Retina (tissue), 1 donor: ENCODE data around the gene TRIM4.
"Not testable (repeated sequence)": the region's sequence is repeated elsewhere in the genome, so short reads cannot be mapped to it uniquely, and the experiment has no call there.

Experiments used
- DNase-seq: peaks from one replicate; pipeline ENCODE4 v3.0.0-alpha.2; 2016

Gene TRIM4

DNA sequence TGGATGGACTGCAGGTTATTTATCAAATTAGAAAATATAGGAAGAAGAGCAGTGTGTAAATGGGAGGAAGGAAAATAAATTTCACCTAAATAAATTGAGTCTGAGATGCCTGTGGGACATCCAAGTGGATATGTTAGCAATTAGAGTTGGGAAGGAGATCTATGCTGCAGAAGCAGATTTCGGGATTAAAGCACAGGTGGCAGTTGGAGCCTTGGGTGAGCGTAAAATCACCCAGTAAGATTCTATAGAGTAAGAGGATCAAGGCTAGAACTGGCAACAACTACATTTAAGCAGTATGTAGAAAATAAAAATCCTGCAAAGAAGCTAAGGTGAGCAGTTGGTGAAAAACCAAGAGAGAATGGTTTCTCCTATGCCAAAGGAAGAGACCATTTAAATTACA is 8.4 kb downstream of the TRIM4 start:
- no peak for DNase-seq

DNA sequence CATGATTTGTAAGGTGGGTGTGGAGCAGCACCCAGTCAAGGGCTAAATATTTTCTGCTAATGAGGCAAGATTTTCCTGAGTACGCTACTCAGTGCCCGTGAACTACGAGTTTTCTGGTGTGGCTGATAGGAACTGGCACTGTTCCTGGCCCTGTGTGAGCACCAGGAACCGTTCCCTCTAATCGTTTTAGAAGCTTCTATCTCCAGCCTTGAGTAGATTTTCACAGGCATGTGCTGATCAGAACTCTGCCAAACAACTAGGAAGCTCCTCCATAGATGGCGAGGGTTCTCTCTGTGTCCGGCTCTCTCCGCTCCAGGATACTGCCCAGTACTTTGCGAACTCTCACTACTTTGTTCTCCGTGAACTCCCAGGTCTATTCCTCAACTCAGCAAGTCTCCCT is 17.7 kb downstream of the TRIM4 start:
- no peak for DNase-seq

DNA sequence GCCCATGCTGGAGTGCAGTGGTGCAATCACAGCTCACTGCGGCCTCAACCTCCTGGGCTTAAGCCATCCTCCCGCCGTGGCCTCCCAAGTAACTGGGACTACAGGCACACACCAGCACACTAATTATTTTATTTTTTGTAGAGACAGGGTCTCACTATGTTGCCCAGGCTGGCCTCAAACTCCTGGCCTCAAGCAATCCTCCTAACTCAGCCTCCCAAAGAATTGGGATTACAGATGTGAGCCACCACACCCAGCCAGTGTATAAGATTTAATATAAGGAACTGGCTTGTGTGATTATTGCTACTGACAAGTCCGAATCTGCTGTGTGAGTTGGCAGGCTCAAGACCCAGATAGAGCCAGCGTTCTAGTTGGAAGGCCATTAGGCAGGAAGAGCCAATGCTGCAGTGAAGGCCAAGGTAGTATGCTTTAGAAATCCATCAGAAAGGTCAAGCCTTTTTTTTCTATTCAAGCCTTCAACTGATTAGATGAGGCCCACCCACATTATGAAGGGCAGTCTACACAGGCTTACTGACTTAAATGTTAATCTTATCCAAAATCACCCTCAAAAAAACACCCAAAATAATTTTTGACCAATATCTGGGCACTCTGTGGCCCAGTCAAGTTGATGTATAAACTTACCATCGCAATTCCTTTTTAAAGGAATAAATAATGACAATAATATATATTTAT is 19.4 kb downstream of the TRIM4 start:
- DNase-seq, result no peak

DNA sequence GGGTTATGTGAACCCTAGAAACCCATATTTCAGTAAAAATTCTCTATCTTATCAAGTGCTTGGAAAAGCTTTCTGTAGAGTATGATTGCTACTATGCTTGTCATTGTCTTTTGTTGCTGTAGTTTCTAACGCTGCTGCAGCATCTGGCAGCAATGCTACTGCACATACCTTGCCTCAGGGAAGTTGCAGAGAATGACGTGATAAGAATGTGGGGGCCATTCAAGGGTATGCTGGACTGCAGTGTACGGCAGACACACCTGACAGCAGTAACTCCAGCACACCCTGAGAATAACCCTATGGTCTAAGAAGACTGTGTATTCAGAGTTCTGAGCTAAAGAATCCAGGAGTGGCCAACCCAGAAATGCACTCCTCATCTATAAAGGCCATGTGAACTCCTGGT is 20.5 kb downstream of the TRIM4 start:
- no peak for DNase-seq

DNA sequence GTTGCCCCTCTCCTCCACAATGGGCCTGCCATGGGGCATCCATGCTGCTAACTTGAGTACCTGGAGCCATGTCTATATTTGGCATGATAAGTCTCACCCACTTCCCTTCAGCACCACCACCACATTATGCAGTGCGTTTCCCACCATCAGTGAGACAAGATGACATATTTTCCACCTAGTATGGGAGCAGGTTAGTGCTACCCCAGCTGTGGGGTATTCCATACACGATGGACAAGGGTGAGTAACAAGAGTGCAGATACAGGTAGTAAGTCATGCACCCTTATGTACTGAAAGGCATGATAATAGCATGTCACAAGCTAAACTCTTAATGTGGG is 21.3 kb downstream of the TRIM4 start:
- DNase-seq, result no peak

DNA sequence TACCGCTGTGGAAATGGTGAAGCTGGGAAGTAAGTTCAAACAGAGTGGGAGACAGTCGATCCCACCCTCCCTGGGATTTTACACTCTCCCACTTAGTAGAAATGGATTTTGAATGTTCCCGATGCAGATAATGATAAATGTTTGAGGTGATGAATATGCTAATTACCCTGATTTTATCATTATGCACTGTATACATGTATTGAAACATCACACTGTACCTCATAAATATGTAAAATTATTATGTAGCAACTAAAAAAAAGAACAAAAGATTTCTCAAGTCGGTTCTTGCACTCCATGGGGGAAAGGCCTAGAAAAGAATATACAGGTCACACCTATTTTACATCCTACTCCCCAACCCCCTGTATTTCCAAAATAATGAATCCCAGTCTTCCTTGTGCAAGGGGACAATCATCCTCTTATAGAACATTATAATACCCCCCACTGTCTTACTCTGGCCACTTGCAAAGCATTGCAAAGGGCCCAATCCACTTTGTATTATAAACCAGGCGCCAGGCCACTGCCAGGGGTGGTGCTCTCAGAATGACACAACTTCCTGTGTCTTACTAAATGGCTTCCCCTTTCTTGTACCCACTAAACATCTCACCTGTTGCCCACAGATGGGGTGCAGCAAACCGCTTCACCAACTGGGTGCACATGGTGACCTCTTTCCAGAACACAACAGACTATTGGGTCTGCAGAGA is 21.9 kb downstream of the TRIM4 start:
- no peak for DNase-seq

DNA sequence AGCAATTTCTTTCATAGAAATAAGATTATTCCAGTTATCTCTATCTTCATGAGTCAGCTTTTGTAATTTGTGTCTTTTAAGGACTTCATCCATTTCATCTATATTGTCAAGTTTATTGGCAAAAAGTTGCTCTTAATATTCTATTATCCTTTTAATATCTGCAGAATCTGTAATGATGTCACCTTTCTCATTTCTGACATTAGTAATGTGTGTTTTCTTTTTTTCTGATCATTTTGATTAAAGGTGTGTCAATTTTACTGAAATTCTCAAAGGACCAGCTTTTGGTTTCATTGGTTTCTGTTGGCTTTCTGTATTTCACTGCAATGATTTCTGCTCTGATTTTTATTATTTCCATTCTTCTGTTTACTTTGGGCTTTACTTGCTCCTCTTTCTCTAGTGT is 24.6 kb downstream of the TRIM4 start:
- DNase-seq, result no peak

DNA sequence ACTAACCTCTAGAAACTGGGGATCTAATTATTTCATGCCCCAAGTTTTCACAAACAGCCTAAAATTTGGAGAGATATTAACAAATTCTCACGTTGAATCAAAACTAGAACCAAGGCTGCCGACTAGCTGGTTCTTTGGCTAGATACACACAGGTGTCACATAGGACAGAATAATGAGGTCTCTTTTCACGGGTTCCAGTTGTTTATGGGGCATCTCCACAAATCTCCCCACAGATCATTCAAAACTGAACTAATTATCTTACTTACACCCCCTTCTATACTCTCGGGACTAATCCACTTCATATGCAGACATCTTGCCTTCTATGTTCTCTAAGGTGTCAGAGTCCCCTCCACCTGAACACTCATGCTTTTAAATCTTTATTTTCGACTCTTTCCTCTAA is 26.1 kb downstream of the TRIM4 start:
- no peak for DNase-seq

DNA sequence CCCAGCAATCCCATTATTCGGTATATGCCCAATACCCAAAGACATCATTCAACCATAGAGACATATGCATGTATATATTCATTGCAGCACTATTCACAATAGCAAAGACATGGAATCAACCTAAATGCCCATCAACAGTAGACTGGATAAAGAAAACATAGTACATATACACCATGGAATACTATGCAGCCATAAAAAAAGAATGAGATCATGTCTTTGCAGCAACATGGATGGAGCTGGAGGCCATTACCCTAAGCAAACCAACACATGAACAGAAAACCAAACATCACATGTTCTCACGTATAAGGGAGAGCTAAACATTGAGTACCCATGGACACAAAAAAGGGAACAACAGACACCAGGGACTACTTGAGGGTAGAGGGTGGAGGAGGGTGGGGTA is 29.0 kb downstream of the TRIM4 start:
- not testable (repeated sequence) for DNase-seq

DNA sequence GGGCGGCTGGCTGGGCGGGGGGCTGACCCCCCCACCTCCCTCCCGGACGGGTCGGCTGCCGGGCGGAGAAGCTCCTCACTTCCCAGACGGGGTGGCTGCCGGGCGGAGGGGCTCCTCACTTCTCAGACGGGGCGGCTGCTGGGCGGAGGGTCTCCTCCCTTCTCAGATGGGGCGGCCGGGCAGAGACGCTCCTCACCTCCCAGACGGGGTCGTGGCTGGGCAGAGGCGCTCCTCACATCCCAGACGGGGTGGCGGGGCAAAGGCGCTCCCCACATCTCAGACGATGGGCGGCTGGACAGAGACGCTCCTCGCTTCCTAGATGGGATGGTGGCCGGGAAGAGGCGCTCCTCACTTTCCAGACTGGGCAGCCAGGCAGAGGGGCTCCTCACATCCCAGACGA is 31.0 kb downstream of the TRIM4 start:
- not testable (repeated sequence) for DNase-seq

DNA sequence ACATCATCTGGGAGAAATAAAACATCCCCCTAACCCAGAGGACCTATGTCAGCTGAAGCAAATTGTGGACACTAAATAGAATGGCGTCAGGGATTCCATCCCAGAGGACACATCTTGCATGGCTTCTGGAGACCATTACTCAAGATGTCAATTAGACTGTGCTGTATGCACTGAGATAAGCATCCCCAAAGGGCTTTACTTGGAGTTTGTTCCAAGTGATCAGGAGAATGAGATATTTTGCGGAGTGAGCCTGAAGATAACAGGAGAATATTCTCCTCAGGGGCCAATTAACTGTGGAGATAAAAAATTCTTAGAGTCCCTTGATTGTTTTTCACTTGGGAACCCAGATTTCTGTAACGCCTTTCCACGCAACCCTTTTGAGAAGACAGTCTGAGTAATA is 38.0 kb downstream of the TRIM4 start:
- peak; percentile 15 for DNase-seq

DNA sequence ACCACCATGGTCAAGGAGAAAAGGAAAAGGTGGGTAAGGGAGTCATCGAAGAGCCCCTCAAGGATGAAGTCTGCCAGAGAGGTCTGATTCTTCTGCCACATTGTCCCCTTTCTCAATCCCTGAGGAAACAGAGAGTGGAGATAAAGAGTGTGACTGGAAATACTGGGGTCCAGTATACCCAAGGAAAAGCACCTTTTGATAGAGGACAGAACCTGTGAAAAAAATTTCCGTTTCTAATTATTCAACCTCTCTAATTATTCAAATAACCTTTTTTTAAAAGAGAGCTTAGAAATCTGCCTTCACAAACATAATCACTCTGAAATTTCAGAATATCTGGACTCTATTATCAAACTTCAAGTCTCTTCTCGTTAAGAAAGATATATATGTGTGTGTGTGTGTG is 42.4 kb downstream of the TRIM4 start, which contains the start of gene OR2AE1:
Gene OR2AE1 (minus strand): TSS at position 101 of the 400 bp plus-strand sequence. CDS start 0 bp downstream, at position 101.
- DNase-seq, result no peak

DNA sequence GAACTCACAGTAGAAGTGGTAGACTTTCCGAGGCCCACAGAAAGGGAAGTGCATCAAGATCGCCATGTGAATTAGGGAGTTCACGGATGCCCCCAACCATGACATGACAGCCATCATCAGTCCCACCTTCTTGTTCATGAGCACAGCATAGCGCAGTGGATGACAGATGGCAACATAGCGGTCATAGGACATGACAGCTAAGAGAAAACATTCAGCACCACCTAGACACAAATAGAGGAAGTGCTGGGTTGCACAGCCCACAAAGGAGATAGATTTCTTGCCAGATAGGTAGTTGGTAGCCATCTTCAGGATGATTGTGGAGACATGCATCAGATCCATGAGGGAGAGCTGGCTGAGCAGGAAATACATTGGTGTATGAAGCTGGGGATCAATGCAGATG is 42.8 kb downstream of the TRIM4 start:
- no peak for DNase-seq

DNA sequence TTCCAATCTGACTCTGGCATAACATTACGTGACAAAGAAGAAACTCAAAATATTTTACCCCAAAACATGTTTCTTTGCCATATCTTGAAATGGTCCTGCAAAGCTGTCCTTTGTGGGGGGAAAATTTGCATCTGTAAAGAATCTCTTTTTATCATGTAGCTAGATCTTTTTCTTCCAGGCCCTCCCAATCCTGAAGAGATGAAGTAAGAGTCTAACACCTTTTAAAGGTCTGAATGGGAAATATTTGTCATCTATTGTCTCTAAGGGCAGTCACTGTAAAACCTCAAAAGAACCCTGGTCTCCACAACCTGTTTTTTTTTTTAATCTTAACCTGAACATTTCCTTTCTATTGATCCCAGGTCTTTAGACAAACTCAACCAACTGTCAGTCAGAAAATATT is 51.1 kb downstream of the TRIM4 start:
- DNase-seq, result no peak

DNA sequence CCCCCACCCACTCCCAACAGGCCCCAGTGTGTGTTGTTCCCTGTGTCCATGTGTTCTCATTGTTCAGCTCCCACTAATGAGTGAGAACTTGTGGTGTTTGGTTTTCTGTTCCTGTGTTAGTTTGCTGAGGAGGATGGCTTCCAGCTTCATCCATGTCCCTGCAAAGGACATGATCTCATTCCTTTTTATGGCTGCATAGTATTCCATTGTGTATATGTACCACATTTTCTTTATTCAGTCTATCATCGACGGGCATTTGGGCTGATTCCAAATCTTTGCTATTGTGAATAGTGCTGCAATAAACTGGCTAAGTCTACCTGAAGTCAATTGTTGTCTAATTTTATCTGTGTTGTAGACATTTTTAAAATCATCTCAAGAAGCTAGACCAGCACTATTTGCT is 51.9 kb downstream of the TRIM4 start:
- DNase-seq, result not testable (repeated sequence)

DNA sequence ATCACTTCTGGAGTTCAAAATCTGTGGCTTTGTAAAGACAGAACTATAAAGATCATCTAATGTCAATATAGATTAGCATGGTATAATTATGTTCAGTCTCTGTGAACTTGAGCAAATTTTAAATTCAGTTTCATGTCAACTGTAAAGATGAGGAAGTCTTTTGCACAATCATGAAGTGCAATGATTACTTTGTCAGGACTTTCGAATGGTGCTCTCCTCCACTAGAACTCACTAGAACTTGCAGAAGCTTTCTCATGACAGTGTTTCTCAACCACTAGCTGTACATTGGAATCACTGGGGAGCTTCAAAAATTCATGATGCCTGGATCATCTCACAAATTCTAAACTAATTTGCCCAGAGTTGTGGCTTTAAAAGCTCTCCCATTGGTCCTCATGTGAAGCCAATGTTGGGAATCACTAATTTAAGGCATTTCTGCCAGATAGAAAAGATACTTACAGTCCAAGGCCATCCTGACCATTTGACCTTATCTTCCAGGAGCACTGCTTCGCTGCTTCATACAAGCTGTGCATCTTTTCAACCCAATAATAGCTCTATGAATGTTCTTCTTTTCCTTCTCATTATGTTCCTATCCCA is 55.4 kb downstream of the TRIM4 start:
- DNase-seq, result no peak

DNA sequence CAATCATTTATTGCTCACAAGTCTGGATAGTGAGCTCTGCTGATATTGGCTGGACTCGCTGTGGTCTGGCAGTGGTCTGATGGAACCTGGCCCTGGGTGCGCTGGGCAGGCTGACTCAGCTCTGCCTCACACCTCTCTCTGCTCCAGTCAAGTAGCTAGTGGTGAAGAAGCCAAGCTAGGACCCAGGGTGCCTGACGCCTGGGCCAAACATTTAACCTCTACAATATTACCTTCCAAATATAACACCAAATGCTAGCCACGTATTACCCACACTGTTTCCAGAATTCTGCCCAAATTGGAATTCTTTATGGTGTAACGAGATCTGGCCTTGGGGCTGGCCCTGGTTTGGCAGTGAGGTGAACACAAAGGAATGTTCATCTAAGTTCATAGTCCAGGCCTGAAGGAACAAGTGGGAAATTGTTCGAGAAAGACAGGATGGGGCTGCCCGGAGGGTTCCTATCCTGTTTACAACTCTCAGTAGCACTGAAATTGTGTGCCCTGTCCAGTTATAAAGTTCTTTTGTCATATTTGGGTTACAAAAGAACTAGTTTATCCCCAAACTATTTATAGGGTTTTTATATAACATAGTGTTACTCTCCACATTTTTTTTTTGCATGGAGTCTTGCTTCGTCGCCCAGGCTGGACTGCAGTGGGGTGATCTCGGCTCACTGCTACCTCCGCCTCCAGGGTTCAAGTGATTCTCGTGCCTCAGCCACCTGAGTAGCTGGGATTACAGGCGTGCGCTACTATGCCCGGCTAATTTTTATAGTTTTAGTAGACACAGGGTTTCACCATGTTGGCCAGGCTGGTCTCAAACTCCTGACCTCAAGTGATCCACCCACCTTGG is 58.8 kb downstream of the TRIM4 start:
- no peak for DNase-seq

DNA sequence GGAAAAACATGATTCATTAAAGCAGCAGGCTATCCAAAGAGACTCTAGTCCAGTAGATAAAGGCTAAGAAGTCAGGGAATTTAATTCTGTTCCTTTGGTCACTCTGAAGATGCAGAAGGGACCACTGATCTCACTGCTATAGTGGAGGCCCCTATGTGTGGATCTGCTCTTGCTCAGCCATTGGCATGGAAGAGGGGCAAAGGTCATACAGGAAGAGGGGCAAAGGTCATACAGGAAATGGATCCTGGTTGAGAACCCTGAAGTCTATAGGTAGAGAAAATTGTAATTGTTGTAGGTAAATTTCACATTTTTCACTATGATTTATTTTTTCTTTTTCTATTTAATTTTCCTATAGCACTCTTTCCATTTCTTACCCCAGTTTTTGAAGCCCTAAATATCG is 64.1 kb downstream of the TRIM4 start:
- no peak for DNase-seq

DNA sequence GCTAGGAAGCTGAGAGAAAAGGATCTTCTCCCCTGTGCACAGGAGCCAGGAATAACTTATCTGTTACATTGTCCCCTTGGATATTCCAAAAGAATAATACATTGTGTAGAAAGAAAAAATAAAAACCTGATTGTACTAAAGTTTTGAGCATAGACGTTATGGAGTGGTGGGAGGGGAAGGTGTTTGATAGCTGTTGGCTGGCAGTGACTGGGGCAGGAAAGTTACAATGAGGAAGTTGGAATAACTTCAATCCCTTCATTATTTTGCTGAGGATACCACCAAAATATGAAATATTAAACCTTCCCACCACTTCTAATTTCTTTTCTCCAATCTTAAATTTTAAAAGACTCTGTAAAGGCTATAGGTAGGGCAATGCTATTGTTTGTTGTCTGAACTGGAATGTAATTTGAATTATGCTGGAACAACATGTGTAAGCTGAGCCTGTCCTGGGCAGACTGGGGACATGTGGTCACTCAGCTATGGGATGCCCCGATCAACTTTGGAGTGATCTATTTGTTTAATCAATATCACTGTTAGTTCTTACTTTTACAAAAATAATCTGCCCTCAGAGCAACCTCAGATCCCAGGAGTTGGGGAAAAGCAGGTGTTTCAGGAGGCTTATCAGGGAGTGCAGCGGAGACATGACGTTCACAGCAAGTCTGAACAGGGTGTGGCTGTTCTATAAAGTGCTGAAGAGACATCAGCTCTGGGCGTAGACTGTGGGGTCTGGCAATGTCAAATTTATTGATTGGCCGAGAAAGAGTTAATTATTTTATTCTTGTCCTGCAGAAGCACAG is 70.7 kb downstream of the TRIM4 start:
- no peak for DNase-seq

DNA sequence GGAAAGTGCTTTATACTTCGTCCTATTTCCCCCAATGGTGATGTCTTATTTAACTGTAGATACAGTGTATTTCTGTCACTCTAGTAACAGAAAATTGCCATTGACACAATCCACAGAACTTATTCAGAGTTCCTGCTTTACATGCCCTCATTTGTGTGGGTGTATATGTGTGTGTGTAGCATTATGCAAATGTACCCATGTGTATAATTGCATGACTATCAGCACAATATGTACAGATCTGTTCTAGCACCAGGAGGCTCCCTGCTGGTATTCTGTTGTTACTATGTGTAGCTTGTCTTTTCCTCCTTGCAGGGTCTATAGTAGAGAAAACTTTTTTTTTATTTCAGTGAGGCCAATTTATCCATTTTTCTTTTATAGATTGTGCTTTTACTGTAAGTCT is 75.0 kb downstream of the TRIM4 start:
- no peak for DNase-seq

DNA sequence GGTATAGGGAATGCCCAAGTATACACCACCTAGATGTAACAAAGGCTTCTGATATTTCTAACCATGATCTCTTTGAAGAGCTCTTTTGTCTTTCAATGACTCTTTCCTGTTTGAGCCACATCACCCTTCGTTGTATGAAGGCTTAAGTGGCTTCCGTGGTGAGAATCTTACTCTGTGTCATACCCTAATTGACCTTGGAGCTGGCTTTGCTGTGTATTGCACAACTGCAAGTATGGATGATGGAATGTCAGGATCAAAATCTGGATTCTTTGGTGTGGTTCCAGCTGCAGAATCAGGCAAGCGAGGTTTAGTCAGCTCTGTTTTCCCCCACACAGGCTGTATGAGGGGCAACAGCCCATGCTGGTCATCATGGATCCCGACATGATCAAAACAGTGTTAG is 75.5 kb downstream of the TRIM4 start:
- DNase-seq, result no peak

DNA sequence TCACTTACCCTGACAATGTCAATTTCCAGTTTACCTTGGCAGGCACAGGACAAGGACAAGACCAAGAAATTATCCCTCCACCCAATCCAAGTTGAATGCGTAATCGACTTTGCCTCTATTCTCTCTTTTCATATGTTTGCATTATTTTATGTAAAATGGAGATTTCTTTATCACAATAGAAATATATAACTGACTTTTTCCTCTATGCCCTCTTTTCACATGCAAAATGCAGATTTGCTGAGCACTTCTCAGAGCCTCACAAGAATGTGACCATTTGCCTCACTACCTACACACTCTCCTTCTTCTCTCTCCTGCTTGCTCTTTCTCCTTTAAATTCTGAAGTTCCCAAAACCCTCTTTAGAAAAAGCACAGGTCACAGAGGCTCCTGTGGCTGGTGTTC is 76.4 kb downstream of the TRIM4 start:
- no peak for DNase-seq
